ENCODE results near the gene FHOD3. TPM values are rescaled to one million over a fixed set of nuclear protein-coding genes. Genes with fewer than 3 reads are reported as not detected.

FHOD3 gene
- total RNA-seq, 1 experiment from 2014 or later = 0.34 TPM

- H3K36me3 ChIP-seq (ENCODE audit: insufficient read depth, low read length, poor library complexity, severe bottlenecking) = no peaks in the 10 kb centered on the region
Measured at GRCh38 chr18:36271153-36271552, 26.4 kb upstream of the FHOD3 start.

GRCh38 chr18:36273347-36273746 lies 24.2 kb upstream of the FHOD3 start:
- H3K4me3 ChIP-seq (ENCODE audit: low read depth, low read length, poor library complexity, severe bottlenecking) = no peak overlapping the region
- intact Hi-C loops (cut with micrococcal nuclease; ENCODE audit: unreplicated experiment) = no loop called here
- H3K27ac ChIP-seq (ENCODE audit: low read depth, low read length, poor library complexity, severe bottlenecking) = no peak overlapping the region
- no peak for TF ChIP-seq EZH2 (IDR thresholded peaks at IDR 0.05; ENCODE audit: borderline replicate concordance, low read depth, low read length, poor library complexity, severe bottlenecking)
- TF ChIP-seq, protein P1, sequence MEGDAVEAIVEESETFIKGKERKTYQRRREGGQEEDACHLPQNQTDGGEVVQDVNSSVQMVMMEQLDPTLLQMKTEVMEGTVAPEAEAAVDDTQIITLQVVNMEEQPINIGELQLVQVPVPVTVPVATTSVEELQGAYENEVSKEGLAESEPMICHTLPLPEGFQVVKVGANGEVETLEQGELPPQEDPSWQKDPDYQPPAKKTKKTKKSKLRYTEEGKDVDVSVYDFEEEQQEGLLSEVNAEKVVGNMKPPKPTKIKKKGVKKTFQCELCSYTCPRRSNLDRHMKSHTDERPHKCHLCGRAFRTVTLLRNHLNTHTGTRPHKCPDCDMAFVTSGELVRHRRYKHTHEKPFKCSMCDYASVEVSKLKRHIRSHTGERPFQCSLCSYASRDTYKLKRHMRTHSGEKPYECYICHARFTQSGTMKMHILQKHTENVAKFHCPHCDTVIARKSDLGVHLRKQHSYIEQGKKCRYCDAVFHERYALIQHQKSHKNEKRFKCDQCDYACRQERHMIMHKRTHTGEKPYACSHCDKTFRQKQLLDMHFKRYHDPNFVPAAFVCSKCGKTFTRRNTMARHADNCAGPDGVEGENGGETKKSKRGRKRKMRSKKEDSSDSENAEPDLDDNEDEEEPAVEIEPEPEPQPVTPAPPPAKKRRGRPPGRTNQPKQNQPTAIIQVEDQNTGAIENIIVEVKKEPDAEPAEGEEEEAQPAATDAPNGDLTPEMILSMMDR (conservative IDR thresholded peaks at IDR 0.05; ENCODE audit: low read depth, low read length) = no peak
- BruUV-seq (replicated peaks) = no TSS peak
- DNase-seq (ENCODE audit: low spot score) = no peak
- ChIA-PET POLR2A (ENCODE audit: low non-redundant PET) (no interaction called here), CTCF (no interaction called here)
- no peaks in the 10 kb centered on the region for H3K36me3 ChIP-seq (ENCODE audit: insufficient read depth, low read length, poor library complexity, severe bottlenecking)
- peaks cover 22% of the 10 kb centered on the region for H3K27me3 ChIP-seq (replicated peaks; ENCODE audit: insufficient read depth, low read depth, low read length, poor library complexity)
- H3K9me3 ChIP-seq (ENCODE audit: low read depth, low read length, poor library complexity, severe bottlenecking) = no peaks in the 10 kb centered on the region
- no peaks in the 10 kb centered on the region for H3K4me1 ChIP-seq (ENCODE audit: insufficient read depth, low read length, poor library complexity, severe bottlenecking)

More at GRCh38 chr18:36271153-36271552, 26.4 kb upstream of the FHOD3 start:
- H3K27me3 ChIP-seq (replicated peaks; ENCODE audit: insufficient read depth, low read depth, low read length, poor library complexity) = peaks cover 18% of the 10 kb centered on the region
- no peak for DNase-seq (ENCODE audit: low spot score)
- H3K4me3 ChIP-seq (ENCODE audit: low read depth, low read length, poor library complexity, severe bottlenecking) = no peak overlapping the region
- POLR2A ChIA-PET (ENCODE audit: low non-redundant PET) = no interaction called here
- no peak overlapping the region for H3K27ac ChIP-seq (ENCODE audit: low read depth, low read length, poor library complexity, severe bottlenecking)
- H3K4me1 ChIP-seq (ENCODE audit: insufficient read depth, low read length, poor library complexity, severe bottlenecking) = no peaks in the 10 kb centered on the region
- CTCF ChIA-PET = no interaction called here
- intact Hi-C loops (cut with micrococcal nuclease; ENCODE audit: unreplicated experiment) = loop anchor here (1.0 kb wide), 1 partner anchor 19 kb away; no protein-coding TSS in a partner anchor
- no peaks in the 10 kb centered on the region for H3K9me3 ChIP-seq (ENCODE audit: low read depth, low read length, poor library complexity, severe bottlenecking)
- TF ChIP-seq, protein P1 (conservative IDR thresholded peaks at IDR 0.05; ENCODE audit: low read depth, low read length) = no peak
- TF ChIP-seq EZH2 (IDR thresholded peaks at IDR 0.05; ENCODE audit: borderline replicate concordance, low read depth, low read length, poor library complexity, severe bottlenecking) = no peak
- BruUV-seq (replicated peaks) = no TSS peak

DNA sequence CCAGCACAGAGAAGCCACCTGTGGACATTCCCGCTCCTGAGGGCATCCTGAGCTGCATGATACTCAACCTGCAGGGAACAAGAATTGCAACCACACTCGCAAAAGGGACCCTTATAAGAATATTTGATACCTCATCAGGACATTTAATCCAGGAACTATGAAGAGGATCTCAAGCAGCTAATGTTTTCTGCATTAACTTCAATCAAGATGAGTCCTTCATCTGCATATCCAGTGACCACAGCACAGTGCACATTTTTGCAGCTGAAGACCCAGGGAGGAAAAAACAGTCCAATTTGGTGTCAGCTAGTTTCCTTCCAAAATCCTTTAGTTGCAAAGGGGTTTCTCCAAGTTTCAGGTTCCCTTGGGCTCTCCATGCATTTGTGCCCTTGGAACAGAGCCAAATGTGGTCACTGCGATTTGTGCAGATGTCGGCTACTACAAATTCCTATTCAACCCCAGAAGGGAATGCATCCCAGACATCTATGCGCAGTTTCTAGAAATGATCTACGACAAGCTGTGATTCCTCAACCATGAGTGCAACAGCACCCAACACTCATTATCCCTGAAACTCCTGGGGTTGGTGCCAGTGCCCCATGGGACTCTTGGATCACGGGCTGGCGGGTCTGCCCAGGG lies 23.3 kb upstream of the FHOD3 start:
- intact Hi-C loops (cut with micrococcal nuclease; ENCODE audit: unreplicated experiment) = no loop called here
- DNase-seq (ENCODE audit: low spot score) = no peak
- H3K27me3 ChIP-seq (replicated peaks; ENCODE audit: insufficient read depth, low read depth, low read length, poor library complexity) = peaks cover 27% of the 10 kb centered on the region
- H3K9me3 ChIP-seq (ENCODE audit: low read depth, low read length, poor library complexity, severe bottlenecking) = no peaks in the 10 kb centered on the region
- H3K27ac ChIP-seq (ENCODE audit: low read depth, low read length, poor library complexity, severe bottlenecking) = no peak overlapping the region
- TF ChIP-seq, protein P1 (conservative IDR thresholded peaks at IDR 0.05; ENCODE audit: low read depth, low read length) = no peak
- no peaks in the 10 kb centered on the region for H3K4me1 ChIP-seq (ENCODE audit: insufficient read depth, low read length, poor library complexity, severe bottlenecking)
- ChIA-PET POLR2A (ENCODE audit: low non-redundant PET) (no interaction called here), CTCF (no interaction called here)
- no peaks in the 10 kb centered on the region for H3K36me3 ChIP-seq (ENCODE audit: insufficient read depth, low read length, poor library complexity, severe bottlenecking)
- BruUV-seq (replicated peaks) = no TSS peak
- no peak overlapping the region for H3K4me3 ChIP-seq (ENCODE audit: low read depth, low read length, poor library complexity, severe bottlenecking)

All from A673 (cell line).